Measurements from ENCODE around the gene PPIF.

PPIF gene

GRCh38 chr10:79347226-79347893 lies at the start of gene PPIF:
TSS of gene PPIF (plus strand) at chr10:79347469. CDS start at chr10:79347549, 80 bp downstream.
- in situ Hi-C loops (cut with MboI; ENCODE audit: low sequenced_read_pairs) = no loop called here

- in situ Hi-C loops (cut with MboI; ENCODE audit: low sequenced_read_pairs) = no loop called here
Observed at GRCh38 chr10:79298403-79299244, 48.6 kb upstream of the PPIF start.

- in situ Hi-C loops (cut with MboI; ENCODE audit: low sequenced_read_pairs) = no loop called here
Observed at GRCh38 chr10:79299397-79300241, 47.6 kb upstream of the PPIF start.

GRCh38 chr10:79300711-79301110 lies 46.6 kb upstream of the PPIF start:
- in situ Hi-C loops (cut with MboI; ENCODE audit: low sequenced_read_pairs) = no loop called here

- in situ Hi-C loops (cut with MboI; ENCODE audit: low sequenced_read_pairs) = no loop called here
Observed at GRCh38 chr10:79301754-79302530, 45.3 kb upstream of the PPIF start.

- in situ Hi-C loops (cut with MboI; ENCODE audit: low sequenced_read_pairs) = no loop called here
Observed at GRCh38 chr10:79303631-79304478, 43.4 kb upstream of the PPIF start.

- in situ Hi-C loops (cut with MboI; ENCODE audit: low sequenced_read_pairs) = no loop called here
Observed at GRCh38 chr10:79304479-79305087, 42.7 kb upstream of the PPIF start.

GRCh38 chr10:79305515-79305914 lies 41.8 kb upstream of the PPIF start:
- in situ Hi-C loops (cut with MboI; ENCODE audit: low sequenced_read_pairs) = no loop called here

GRCh38 chr10:79305988-79306387 lies 41.3 kb upstream of the PPIF start:
- in situ Hi-C loops (cut with MboI; ENCODE audit: low sequenced_read_pairs) = no loop called here

- in situ Hi-C loops (cut with MboI; ENCODE audit: low sequenced_read_pairs) = no loop called here
Observed at GRCh38 chr10:79306644-79307220, 40.5 kb upstream of the PPIF start.

GRCh38 chr10:79308016-79308415 lies 39.3 kb upstream of the PPIF start:
- in situ Hi-C loops (cut with MboI; ENCODE audit: low sequenced_read_pairs) = no loop called here

GRCh38 chr10:79308969-79309665 lies 38.2 kb upstream of the PPIF start:
- in situ Hi-C loops (cut with MboI; ENCODE audit: low sequenced_read_pairs) = no loop called here

GRCh38 chr10:79310200-79310865 lies 36.9 kb upstream of the PPIF start:
- in situ Hi-C loops (cut with MboI; ENCODE audit: low sequenced_read_pairs) = no loop called here

GRCh38 chr10:79310911-79311573 lies 36.2 kb upstream of the PPIF start:
- in situ Hi-C loops (cut with MboI; ENCODE audit: low sequenced_read_pairs) = no loop called here

GRCh38 chr10:79311581-79312407 lies 35.5 kb upstream of the PPIF start:
- in situ Hi-C loops (cut with MboI; ENCODE audit: low sequenced_read_pairs) = no loop called here

- in situ Hi-C loops (cut with MboI; ENCODE audit: low sequenced_read_pairs) = no loop called here
Observed at GRCh38 chr10:79312601-79313187, 34.6 kb upstream of the PPIF start.

All from HL-60/S4 treated with phorbol 12-myristate 13-acetate at 8.2 ng/mL for 4 days and 3 days (cell line).